Osteoblast (primary cell): ENCODE results near the gene MARCHF10. TPM values are rescaled to one million over a fixed set of nuclear protein-coding genes. Genes with fewer than 3 reads are reported as not detected.

Source experiments
- DNase-seq: peaks from one replicate; pipeline ENCODE4 v3.0.0; 2011; ENCODE audit warnings: low spot score, mixed read lengths; ENCODE audit not compliant: insufficient read length; ENCODE audit errors: missing footprints
- H2AFZ ChIP-seq: 2 replicates; pipeline ENCODE4 v1.6.0; 2011; ENCODE audit warnings: mild to moderate bottlenecking, low read length
- H3K27ac ChIP-seq: 2 replicates; pipeline ENCODE4 v1.5.1; 2011; ENCODE audit warnings: mild to moderate bottlenecking, low read depth, low read length, moderate library complexity
- H3K27me3 ChIP-seq: 2 replicates; pipeline ENCODE4 v1.6.0; 2012; ENCODE audit warnings: mild to moderate bottlenecking, control low read depth, inconsistent platforms, low read length, moderate library complexity; ENCODE audit not compliant: insufficient read depth
- H3K36me3 ChIP-seq: 2 replicates; pipeline ENCODE4 v1.5.1; 2011; ENCODE audit warnings: mild to moderate bottlenecking, low read length, control low read depth, moderate library complexity; ENCODE audit not compliant: insufficient read depth
- H3K4me1 ChIP-seq: 2 replicates; pipeline ENCODE4 v1.5.1; 2011; ENCODE audit warnings: mild to moderate bottlenecking, low read length, control low read depth, moderate library complexity; ENCODE audit not compliant: insufficient read depth
- H3K4me2 ChIP-seq: 2 replicates; pipeline ENCODE4 v1.6.0; 2011; ENCODE audit warnings: mild to moderate bottlenecking, low read length; ENCODE audit not compliant: insufficient read depth
- H3K4me3 ChIP-seq: fragments of 200-600 bp; sonication (generic); 3 replicates; pipeline ENCODE4 v1.5.1; 2012; ENCODE audit warnings: mild to moderate bottlenecking, low read length, inconsistent platforms; ENCODE audit not compliant: insufficient read depth
- H3K79me2 ChIP-seq: 2 replicates; pipeline ENCODE4 v1.6.0; 2012; ENCODE audit warnings: mild to moderate bottlenecking, low read length, control low read depth, inconsistent platforms; ENCODE audit not compliant: insufficient read depth
- H3K9me3 ChIP-seq: 2 replicates; pipeline ENCODE4 v1.5.1; 2011; ENCODE audit warnings: low read depth, low read length, control low read depth
- H4K20me1 ChIP-seq: 2 replicates; pipeline ENCODE4 v1.6.0; 2012; ENCODE audit warnings: mild to moderate bottlenecking, low read length, control low read depth; ENCODE audit not compliant: insufficient read depth
- total RNA-seq: library from RNA; depleted of rRNA; stranded (reverse); fragments of >200 nt; gene quantifications from 2 replicates; pipeline ENCODE4 v1.2.3, GENCODE V29; 2012
- TF ChIP-seq, protein P1 (sequence below): IDR thresholded peaks from 2 replicates; pipeline ENCODE4 v1.5.1; 2011; ENCODE audit warnings: mild to moderate bottlenecking, low read depth, low read length, moderate library complexity; ENCODE audit errors: extremely low read depth

MARCHF10 gene
- total RNA-seq, 1 donor = under 0.01 TPM

DNA sequence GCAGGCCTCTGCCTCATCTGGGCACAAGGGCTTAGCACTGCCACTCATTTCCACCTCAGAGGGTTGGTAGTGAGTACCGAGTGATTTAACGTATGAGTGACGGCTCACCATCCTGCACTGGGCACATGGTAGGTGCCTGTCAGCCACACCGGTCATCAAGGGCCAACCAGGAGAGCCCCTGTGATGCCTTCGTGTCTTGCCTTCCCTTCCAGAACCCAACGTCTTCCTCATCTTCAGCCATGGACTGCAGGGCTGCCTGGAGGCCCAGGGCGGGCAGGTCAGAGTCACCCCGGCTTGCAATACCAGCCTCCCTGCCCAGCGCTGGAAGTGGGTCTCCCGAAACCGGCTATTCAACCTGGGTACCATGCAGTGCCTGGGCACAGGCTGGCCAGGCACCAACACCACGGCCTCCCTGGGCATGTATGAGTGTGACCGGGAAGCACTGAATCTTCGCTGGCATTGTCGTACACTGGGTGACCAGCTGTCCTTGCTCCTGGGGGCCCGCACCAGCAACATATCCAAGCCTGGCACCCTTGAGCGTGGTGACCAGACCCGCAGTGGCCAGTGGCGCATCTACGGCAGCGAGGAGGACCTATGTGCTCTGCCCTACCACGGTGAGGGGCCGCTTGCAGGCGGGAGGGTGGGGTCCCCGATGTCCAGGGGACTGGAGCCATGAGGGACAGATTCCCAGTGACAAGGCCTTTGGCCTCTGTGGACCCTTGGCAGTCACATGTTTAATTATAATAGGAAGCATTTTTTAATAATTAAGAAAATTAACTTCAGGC lies 143.6 kb downstream of the MARCHF10 start:
- Histone ChIP-seq H3K4me3 (no peak overlapping the region), H4K20me1 (peaks cover 50% of the 10 kb centered on the region), H3K4me1 (peaks cover 17% of the 10 kb centered on the region), H3K27ac (no peak overlapping the region), H3K36me3 (peaks cover 38% of the 10 kb centered on the region), H2AFZ (no peak overlapping the region), H3K27me3 (no peaks in the 10 kb centered on the region), H3K79me2 (peaks cover 82% of the 10 kb centered on the region), H3K9me3 (peaks cover 4% of the 10 kb centered on the region), H3K4me2 (no peak overlapping the region)
- TF ChIP-seq, protein P1, sequence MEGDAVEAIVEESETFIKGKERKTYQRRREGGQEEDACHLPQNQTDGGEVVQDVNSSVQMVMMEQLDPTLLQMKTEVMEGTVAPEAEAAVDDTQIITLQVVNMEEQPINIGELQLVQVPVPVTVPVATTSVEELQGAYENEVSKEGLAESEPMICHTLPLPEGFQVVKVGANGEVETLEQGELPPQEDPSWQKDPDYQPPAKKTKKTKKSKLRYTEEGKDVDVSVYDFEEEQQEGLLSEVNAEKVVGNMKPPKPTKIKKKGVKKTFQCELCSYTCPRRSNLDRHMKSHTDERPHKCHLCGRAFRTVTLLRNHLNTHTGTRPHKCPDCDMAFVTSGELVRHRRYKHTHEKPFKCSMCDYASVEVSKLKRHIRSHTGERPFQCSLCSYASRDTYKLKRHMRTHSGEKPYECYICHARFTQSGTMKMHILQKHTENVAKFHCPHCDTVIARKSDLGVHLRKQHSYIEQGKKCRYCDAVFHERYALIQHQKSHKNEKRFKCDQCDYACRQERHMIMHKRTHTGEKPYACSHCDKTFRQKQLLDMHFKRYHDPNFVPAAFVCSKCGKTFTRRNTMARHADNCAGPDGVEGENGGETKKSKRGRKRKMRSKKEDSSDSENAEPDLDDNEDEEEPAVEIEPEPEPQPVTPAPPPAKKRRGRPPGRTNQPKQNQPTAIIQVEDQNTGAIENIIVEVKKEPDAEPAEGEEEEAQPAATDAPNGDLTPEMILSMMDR = no peak
- peak; percentile 49 for DNase-seq

DNA sequence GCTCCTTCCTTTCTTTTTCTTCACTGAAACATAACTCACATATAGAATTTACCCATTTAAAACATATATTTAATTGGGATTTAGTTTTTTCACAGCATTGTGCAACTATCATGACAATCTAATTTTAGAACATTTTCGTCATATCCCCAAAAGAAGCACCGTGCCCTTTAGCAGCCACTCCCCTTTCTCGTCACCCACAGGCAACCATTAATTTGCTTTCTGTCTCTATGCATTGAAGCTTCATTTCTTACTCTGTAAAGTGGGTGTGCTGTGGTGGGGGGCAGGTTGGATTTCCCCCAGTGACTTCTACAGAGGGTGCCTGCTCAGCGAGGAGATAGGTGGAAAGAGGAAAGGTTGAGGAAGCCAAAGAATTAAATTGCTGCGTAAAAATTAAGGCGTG lies 144.8 kb downstream of the MARCHF10 start:
- H3K9me3 ChIP-seq = peaks cover 4% of the 10 kb centered on the region
- H3K4me2 ChIP-seq = no peak overlapping the region
- no peak overlapping the region for H3K4me3 ChIP-seq
- peak; percentile 61 for DNase-seq
- H3K27me3 ChIP-seq = no peaks in the 10 kb centered on the region
- H3K79me2 ChIP-seq = peaks cover 86% of the 10 kb centered on the region
- H4K20me1 ChIP-seq = peaks cover 57% of the 10 kb centered on the region
- H2AFZ ChIP-seq = no peak overlapping the region
- TF ChIP-seq, protein P1 = no peak
- H3K27ac ChIP-seq = peak overlapping the region; percentile 11
- peaks cover 34% of the 10 kb centered on the region for H3K36me3 ChIP-seq
- peaks cover 10% of the 10 kb centered on the region for H3K4me1 ChIP-seq

DNA sequence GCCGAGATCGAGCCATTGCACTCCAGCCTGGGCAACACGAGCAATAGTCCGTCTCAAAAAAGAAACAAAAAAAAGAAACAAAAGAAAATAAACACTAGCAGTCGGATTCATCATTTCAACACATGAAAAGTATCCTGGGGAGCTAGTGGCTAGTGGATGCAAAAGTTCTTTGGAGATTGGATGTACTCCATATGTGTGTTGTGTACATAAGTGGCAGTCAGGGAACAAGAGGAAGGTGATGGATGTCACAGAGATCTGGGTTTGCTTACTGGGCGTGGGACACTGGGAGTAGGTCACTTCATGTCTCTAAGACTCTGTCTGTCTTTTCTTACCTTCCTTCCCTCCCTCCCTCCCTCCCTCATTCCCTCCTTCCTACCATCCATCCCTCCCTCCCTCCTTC lies 145.3 kb downstream of the MARCHF10 start:
- H3K79me2 ChIP-seq = peaks cover 90% of the 10 kb centered on the region
- H3K4me1 ChIP-seq = peaks cover 5% of the 10 kb centered on the region
- H2AFZ ChIP-seq = no peak overlapping the region
- no peaks in the 10 kb centered on the region for H3K27me3 ChIP-seq
- peak; percentile 68 for DNase-seq
- TF ChIP-seq, protein P1 = no peak
- H3K4me3 ChIP-seq = no peak overlapping the region
- peaks cover 4% of the 10 kb centered on the region for H3K9me3 ChIP-seq
- H3K36me3 ChIP-seq = peaks cover 34% of the 10 kb centered on the region
- H4K20me1 ChIP-seq = peaks cover 61% of the 10 kb centered on the region
- H3K27ac ChIP-seq = no peak overlapping the region
- no peak overlapping the region for H3K4me2 ChIP-seq

DNA sequence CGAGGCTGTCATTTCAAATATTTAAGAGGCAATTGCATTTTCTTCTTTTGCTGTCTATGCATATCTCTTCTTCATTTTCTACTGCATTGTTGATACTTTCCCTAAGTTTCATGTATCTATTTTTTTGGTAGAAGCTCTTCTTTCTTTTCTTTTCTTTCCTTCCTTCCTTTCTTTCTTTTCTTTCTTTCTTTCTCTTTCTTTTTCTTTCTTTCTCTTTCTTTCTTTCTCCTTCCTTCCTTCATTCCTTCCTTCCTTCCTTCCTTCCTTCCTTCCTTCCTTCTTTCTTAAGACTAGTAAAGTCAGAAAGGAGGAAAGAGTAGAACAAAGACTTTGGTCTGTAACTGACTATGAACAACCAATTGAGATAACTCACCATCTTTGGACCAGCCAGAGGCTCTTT lies 146.8 kb downstream of the MARCHF10 start:
- no peaks in the 10 kb centered on the region for H3K27me3 ChIP-seq
- peaks cover 34% of the 10 kb centered on the region for H3K36me3 ChIP-seq
- H2AFZ ChIP-seq = no peak overlapping the region
- peaks cover 91% of the 10 kb centered on the region for H3K79me2 ChIP-seq
- no peak overlapping the region for H3K4me3 ChIP-seq
- H3K9me3 ChIP-seq = peaks cover 4% of the 10 kb centered on the region
- no peak for DNase-seq
- H4K20me1 ChIP-seq = peaks cover 66% of the 10 kb centered on the region
- TF ChIP-seq, protein P1 = no peak
- H3K4me1 ChIP-seq = peaks cover 4% of the 10 kb centered on the region
- H3K27ac ChIP-seq = no peak overlapping the region
- no peak overlapping the region for H3K4me2 ChIP-seq
